Uterus (tissue), 4 donors: Measurements from ENCODE around the gene WWC1. TPM values are rescaled to one million over a fixed set of nuclear protein-coding genes. Genes with fewer than 3 reads are reported as not detected.

Source experiments
- DNase-seq, 2 donors: peaks; one replicate each; pipeline ENCODE4 v3.0.0-alpha.2; 2019 to 2020
- H3K27ac ChIP-seq, 2 donors: fragments of 200-600 bp; sonication (generic); 1 replicate in 1 of 2; 2 replicates in 1 of 2; pipeline ENCODE4 v1.5.1; 2016 to 2018
- H3K27me3 ChIP-seq, 2 donors: fragments of 200-600 bp; sonication (generic); one replicate each; pipeline ENCODE4 v1.5.1; 2018 to 2019; ENCODE audit warnings: control low read depth in 1 of 2
- H3K36me3 ChIP-seq, 2 donors: fragments of 200-600 bp; sonication (generic); one replicate each; pipeline ENCODE4 v1.5.1; 2019; ENCODE audit warnings: control low read depth in 1 of 2
- H3K4me1 ChIP-seq, 2 donors: fragments of 200-600 bp; sonication (generic); one replicate each; pipeline ENCODE4 v1.5.1; 2018 to 2019; ENCODE audit warnings: control low read depth in 1 of 2
- H3K4me3 ChIP-seq, 2 donors: fragments of 200-600 bp; sonication (generic); 1 replicate in 1 of 2; 2 replicates in 1 of 2; pipeline ENCODE4 v1.5.1; 2018 to 2019; ENCODE audit warnings: mild to moderate bottlenecking in 1 of 2
- H3K9me3 ChIP-seq, 2 donors: fragments of 200-600 bp; sonication (generic); one replicate each; pipeline ENCODE4 v1.5.1; 2019; ENCODE audit warnings: control low read depth in 1 of 2
- POLR2A ChIP-seq, 2 donors: fragments of 450-650 bp; IDR thresholded peaks; one replicate each; pipeline ENCODE4 v1.6.1; 2016; ENCODE audit warnings: antibody characterized with exemption in 2 of 2, mild to moderate bottlenecking in 1 of 2, moderate library complexity in 1 of 2
- intact Hi-C: fragments of 100-400 bp; cut with DNase I; formaldehyde crosslinking; loops from one replicate; pipeline ENCODE4 v1.15.1; 2023; ENCODE audit warnings: low total_unique reads
- total RNA-seq, 4 donors: library from RNA; depleted of rRNA in 3 of 4; stranded (reverse); fragments of >200 nt in 3 of 4; gene quantifications; one replicate each; pipeline versions ENCODE4 v1.1.0 to v1.2.4, GENCODE V29; 2014 to 2023
- TF ChIP-seq, protein P1 (sequence below), 4 experiments: fragments of 200-600 bp in 2 of 4; fragments of 450-650 bp in 2 of 4; sonication (generic) in 2 of 4; IDR thresholded peaks; one replicate each; pipeline ENCODE4 v1.5.1; 2016 to 2019; ENCODE audit warnings: antibody characterized with exemption in 4 of 4, mild to moderate bottlenecking in 2 of 4, moderate library complexity in 1 of 4
- donor health status: DM: yes; HTN: yes; CAD: no.

Gene WWC1
- total RNA-seq, 4 donors from 2014 or later: under 0.01 to 8.7 (median 1.9) TPM; not detected in 1

DNA sequence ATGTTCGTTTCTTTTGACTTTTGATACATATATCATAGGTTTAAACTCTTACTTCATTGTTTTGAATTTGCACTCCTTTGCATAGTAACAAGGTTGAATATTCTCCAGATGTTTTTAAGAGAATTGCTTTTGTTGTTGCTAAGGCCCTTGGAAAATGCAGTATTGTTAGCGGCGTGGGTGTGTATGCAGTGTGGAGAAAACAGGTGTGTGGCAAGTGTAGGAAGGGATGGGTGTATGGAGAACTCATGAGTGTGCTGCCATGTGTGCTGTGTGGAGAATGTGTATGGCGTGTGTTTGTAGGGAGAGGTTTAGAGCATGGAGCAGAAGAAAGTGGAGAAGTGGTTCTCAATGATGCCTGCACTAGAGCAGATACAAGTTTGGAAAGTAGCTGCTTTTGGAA lies 87.3 kb downstream of the WWC1 start:
- TF ChIP-seq, protein P1, sequence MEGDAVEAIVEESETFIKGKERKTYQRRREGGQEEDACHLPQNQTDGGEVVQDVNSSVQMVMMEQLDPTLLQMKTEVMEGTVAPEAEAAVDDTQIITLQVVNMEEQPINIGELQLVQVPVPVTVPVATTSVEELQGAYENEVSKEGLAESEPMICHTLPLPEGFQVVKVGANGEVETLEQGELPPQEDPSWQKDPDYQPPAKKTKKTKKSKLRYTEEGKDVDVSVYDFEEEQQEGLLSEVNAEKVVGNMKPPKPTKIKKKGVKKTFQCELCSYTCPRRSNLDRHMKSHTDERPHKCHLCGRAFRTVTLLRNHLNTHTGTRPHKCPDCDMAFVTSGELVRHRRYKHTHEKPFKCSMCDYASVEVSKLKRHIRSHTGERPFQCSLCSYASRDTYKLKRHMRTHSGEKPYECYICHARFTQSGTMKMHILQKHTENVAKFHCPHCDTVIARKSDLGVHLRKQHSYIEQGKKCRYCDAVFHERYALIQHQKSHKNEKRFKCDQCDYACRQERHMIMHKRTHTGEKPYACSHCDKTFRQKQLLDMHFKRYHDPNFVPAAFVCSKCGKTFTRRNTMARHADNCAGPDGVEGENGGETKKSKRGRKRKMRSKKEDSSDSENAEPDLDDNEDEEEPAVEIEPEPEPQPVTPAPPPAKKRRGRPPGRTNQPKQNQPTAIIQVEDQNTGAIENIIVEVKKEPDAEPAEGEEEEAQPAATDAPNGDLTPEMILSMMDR (IDR thresholded peaks at IDR 0.05): no peak
- TF ChIP-seq POLR2A (IDR thresholded peaks at IDR 0.05): no peak
- intact Hi-C loops: no loop called here
- no peaks in the 10 kb centered on the region for H3K9me3 ChIP-seq
- H3K4me3 ChIP-seq: no peak overlapping the region
- H3K4me1 ChIP-seq: no peaks in the 10 kb centered on the region
- DNase-seq: no peak
- no peak overlapping the region for H3K27ac ChIP-seq
- no peaks in the 10 kb centered on the region for H3K27me3 ChIP-seq
- no peaks in the 10 kb centered on the region for H3K36me3 ChIP-seq

GRCh38 chr5:168382421-168382820 lies 91.0 kb downstream of the WWC1 start:
- intact Hi-C loops: no loop called here

DNA sequence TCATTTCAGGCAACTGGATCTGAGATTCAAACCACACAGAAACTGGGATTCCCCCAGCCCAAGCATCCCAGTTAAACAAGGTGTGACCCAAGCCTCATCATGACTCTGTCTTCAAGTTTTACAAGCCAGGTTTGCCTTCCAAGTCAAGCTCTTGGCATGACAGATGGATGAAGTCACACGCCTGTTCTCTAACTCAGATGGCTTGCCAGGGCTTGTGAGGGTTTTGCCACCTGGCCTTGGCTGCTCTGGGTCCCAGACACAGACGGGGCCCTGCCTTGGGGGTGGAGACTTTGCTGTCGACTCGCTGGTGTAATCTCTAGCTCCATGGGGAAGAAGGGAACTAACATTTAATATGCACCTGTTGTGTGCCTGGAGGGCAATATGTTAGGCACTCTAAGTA lies 99.0 kb downstream of the WWC1 start:
- no peaks in the 10 kb centered on the region for H3K36me3 ChIP-seq
- no peak for DNase-seq
- TF ChIP-seq POLR2A (IDR thresholded peaks at IDR 0.05): no peak
- TF ChIP-seq, protein P1 (IDR thresholded peaks at IDR 0.05): no peak
- no peaks in the 10 kb centered on the region for H3K4me1 ChIP-seq
- no peak overlapping the region for H3K4me3 ChIP-seq
- no peaks in the 10 kb centered on the region for H3K27me3 ChIP-seq
- H3K9me3 ChIP-seq: no peaks in the 10 kb centered on the region
- no peak overlapping the region for H3K27ac ChIP-seq
- intact Hi-C loops: no loop called here

More at GRCh38 chr5:168382421-168382820, 91.0 kb downstream of the WWC1 start:
- Histone ChIP-seq H3K36me3 (no peaks in the 10 kb centered on the region), H3K4me1 (no peaks in the 10 kb centered on the region), H3K4me3 (no peak overlapping the region), H3K27ac (no peak overlapping the region), H3K27me3 (no peaks in the 10 kb centered on the region), H3K9me3 (no peaks in the 10 kb centered on the region)
- TF ChIP-seq POLR2A (IDR thresholded peaks at IDR 0.05): no peak
- DNase-seq: no peak

- intact Hi-C loops: no loop called here
- TF ChIP-seq, protein P1 (IDR thresholded peaks at IDR 0.05): no peak
- TF ChIP-seq POLR2A (IDR thresholded peaks at IDR 0.05): no peak
- H3K36me3 ChIP-seq: no peaks in the 10 kb centered on the region
Measured at GRCh38 chr5:168393773-168394172, 102.3 kb downstream of the WWC1 start.

GRCh38 chr5:168400429-168401220 lies 109.2 kb downstream of the WWC1 start:
- Histone ChIP-seq H3K4me1 (no peaks in the 10 kb centered on the region), H3K9me3 (no peaks in the 10 kb centered on the region), H3K4me3 (no peak overlapping the region), H3K27ac (no peak overlapping the region), H3K27me3 (no peaks in the 10 kb centered on the region), H3K36me3 (no peaks in the 10 kb centered on the region)
- TF ChIP-seq POLR2A (IDR thresholded peaks at IDR 0.05): no peak
- TF ChIP-seq, protein P1 (IDR thresholded peaks at IDR 0.05): no peak
- no peak for DNase-seq
- intact Hi-C loops: no loop called here

More at GRCh38 chr5:168393773-168394172, 102.3 kb downstream of the WWC1 start:
- no peaks in the 10 kb centered on the region for H3K27me3 ChIP-seq
- no peaks in the 10 kb centered on the region for H3K9me3 ChIP-seq
- H3K4me1 ChIP-seq: no peaks in the 10 kb centered on the region
- DNase-seq: no peak
- H3K4me3 ChIP-seq: no peak overlapping the region
- no peak overlapping the region for H3K27ac ChIP-seq
